DMS 273 treated with DMSO at 0.1 percent for 48 hours (cell line): ENCODE measurements around the gene HNRNPUL1.

Source experiments
- DNase-seq: peaks from one replicate; lab custom pipeline; 2025; lab: John Stamatoyannopoulos, UW

The HNRNPUL1 gene

GRCh38 chr19:41308450-41309179, 44.4 kb downstream of the HNRNPUL1 start:
- DNase-seq = peak; percentile 45

DNA sequence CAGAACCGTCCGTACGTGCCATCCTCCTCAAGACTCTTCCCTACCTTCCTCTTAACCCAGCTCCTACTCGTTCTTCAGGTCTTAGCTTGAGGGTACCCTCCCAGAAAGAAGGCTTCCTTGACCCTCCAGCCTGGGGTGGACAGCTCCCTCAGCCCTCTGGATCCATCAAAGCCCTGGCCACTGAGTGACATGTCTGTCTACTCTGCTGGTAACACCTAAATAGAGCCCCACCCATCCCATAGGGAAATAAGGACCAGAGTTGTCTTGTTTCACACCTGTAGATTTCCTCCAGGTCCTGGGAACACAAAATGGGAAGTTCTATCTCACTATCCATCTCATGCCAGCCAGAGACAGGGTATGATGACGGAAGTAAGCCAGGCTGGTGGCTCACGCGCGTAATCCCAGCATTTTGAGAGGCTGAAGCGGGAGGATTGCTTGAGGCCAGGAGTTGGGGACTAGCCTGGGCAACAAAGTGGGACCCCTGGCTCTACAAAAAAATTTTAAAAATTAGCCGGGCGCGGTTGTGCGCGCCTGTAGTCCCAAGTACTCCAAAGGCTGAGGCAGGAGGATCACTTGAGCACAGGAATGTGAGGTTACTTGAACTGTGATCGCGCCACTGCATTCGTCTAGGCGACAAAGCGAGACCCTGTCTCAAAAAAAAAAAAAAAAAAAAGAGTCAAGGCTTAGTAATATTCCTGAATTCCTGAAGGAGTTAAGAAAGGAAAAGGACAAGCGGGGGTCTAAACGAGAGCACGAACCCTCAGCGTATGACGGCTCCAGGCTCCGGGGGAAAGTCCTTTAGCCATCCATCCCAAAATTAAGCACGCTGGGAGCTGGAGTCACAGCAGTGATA, 45.2 kb downstream of the HNRNPUL1 start:
- DNase-seq = no peak

DNA sequence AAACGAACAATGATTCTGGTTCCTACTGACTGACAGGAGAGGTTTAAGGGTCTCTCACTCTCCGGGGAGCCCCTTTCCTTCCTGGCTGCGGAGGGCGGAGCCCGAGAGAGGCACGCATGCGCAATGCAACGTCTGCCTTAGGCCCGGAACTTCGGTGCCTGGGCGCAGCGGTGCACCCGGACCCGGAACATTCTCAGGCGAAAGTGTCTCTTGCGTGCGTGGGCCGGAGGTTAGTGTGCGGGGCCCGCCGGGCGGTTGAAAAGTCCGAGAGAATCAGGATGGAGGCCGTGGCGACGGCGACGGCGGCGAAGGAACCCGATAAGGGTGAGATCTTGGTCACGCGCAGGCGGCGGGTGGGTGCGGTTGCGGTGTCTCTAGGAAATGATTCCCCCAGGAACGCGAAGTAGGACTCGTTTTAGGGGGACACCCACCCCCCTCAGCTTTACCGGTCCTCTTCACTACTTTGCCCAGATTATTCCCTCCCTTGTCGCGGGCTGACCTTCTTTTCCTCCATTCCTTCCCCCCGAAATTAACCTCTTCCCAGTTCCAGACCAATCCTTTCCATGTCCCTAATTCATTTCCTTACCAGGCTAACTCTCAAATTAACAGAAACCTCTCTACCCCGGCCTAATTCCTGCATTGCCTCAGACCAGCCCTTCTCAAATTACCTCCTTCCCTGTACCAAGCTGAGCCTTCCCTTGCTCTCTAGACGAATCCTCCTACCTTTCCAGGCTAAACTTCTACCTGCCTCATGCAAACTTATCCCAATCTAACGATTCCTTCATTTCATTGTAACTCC, 46.1 kb downstream of the HNRNPUL1 start, which contains the start of gene CCDC97:
CCDC97 (plus strand) TSS at position 140 of the 799 bp plus-strand sequence; CDS start at position 279, 139 bp downstream.
- DNase-seq = peak; percentile 59

DNA sequence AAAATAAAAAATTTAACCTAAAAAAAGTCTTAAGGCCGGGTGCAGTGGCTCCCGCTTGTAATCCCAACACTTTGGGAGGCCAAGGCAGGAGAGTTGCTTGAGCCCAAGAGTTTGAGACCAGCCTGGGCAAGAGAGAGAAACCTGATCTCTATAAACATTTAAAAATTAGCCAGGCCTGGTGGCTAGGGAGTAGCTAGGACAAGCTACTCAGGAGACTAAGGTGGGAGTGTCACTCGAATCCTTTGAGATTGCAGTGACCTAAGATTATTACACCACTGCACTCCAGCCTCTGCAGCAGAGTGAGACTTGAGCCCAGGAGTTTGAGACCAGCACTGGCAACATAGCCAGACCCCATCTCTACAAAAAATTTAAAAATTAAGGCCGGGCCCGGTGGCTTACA, 46.9 kb downstream of the HNRNPUL1 start:
- no peak for DNase-seq

DNA sequence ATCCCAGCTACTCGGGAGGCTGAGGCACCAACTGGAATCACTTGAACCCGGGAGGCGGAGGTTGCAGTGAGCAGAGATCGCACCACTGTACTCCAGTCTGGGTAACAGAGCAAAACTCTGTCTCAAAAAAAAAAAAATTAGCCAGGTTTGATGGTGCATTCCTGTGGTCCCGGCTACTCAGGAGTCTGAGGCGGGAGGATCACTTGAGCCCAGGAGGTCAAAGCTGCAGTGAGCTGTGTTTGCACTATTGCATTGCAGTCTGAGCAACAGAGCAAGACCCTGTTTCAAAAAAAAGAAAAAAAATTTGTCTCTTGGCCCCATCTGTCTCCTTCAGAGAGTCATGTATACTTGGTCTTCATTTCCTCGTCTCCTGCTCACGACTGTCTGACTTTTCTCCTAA, 47.4 kb downstream of the HNRNPUL1 start:
- no peak for DNase-seq

GRCh38 chr19:41316306-41316920, 52.2 kb downstream of the HNRNPUL1 start:
- no peak for DNase-seq

- no peak for DNase-seq
These were observed 54.7 kb downstream of the HNRNPUL1 start for GRCh38 chr19:41318696-41319499.

DNA sequence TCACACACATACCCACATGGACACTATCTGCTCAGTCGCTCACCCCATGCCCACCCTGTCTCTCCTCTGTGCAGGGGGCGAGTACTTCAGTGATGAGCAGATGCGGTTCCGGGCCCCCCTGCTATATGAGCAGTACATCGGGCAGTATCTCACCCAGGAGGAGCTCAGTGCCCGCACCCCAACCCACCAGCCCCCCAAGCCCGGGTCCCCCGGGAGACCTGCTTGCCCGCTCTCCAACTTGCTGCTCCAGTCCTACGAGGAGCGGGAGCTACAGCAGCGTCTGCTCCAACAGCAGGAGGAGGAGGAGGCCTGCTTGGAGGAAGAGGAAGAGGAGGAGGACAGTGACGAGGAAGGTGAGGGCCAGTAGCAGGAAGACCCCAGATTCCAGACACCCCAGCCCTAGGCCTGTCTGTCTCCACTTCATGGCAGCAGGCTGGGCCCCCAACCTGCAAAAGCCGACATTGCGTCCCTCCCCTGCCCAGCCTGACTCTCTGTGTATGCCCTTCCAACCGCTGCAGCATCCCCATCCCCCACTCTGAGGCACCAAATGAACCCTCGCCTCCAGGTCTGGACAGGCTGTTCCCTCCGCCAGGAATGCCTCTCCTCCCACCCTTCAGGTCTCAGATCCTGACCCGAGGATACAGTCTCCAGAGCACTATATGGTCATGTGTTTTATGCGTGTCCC, 55.5 kb downstream of the HNRNPUL1 start:
- DNase-seq = no peak

DNA sequence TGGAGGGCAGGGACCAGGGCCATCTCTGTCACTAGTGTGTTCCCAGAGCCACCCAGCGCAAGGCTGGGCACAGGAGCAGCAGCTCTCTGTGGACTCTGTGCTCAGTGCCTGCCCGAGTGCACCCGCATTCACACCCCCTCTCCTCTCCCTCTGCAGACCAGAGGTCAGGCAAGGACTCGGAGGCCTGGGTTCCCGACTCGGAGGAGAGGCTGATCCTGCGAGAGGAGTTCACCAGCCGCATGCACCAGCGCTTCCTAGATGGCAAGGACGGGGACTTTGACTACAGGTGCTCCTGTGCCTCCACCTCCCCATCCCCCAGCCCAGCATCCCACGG, 56.0 kb downstream of the HNRNPUL1 start:
- DNase-seq = no peak

DNA sequence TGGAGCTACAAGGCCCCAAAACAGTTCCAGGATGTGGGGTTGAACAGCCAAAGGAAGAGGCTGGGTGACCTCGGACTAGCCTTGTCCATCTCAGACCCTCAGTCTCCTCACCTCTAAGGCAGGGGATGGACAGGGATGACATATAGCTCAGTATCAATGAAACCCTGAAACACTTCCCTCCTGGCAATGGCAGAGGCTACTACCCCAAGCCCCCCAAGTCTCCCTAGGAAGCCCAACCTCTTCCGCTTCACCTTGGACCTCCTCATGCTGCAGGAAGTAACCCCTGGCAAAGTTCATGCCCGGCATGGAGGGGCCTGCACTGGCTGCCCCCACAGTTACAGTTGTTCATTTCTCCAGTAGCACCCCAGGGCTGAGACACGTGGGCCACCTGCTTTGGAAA, 56.4 kb downstream of the HNRNPUL1 start:
- no peak for DNase-seq

DNA sequence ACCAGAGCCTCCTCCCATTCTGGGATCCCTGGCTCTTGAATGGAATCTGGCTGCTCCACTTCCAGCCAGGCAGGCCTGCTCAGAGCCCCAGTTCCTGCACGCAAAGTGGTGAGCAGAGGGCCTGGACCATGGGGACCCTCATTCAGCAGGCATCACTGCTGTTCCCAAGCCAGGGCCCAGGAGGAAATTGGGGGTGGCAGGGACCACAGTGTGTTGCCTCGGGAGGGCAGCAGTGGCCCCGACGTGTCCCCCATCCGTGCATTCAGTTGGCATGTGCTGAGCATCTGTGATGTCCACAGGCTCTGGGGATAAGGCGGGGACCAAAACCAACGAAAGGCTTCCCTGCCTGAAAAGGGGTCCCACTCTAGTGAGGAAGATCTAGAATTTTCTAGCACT, 57.0 kb downstream of the HNRNPUL1 start:
- DNase-seq = no peak

- no peak for DNase-seq
These were observed 57.6 kb downstream of the HNRNPUL1 start for GRCh38 chr19:41321600-41322270.

DNA sequence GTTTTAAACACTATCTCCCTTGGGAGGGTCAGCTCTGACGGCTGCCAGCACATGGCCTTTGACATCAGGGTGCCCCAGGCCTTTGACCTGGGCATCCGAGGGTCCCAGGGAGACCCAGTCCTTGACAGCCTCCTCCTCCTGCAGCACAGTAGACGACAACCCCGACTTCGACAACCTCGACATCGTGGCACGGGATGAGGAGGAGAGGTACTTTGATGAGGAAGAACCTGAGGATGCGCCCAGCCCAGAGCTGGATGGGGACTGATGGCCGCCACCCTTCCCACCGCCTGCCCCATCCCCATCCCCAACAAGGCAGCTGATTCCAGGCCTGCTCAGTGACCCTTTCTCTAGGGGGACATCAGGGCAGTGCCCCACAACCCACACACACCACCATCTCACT, 58.3 kb downstream of the HNRNPUL1 start:
- DNase-seq = no peak

DNA sequence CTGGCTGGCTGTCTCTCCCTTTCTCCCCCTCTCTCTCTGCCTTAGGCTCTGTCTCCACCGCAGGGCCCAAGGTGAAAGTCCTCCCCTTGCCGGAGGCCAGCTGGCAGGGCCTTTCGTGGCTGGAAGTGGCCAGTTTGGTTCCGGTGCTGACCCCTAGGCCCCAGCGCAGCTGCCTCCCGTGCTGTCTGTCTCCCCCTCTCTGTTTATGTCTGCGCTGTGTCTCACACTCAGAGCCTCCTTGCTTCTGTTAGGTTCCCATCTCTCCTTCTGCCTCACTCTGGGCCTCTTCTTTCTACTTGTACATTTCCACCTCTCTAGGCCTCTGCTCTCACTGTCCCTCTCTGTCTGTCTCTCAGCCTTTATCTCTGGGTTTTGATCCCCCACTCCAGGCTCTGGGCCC, 58.9 kb downstream of the HNRNPUL1 start:
- peak; percentile 61 for DNase-seq

DNA sequence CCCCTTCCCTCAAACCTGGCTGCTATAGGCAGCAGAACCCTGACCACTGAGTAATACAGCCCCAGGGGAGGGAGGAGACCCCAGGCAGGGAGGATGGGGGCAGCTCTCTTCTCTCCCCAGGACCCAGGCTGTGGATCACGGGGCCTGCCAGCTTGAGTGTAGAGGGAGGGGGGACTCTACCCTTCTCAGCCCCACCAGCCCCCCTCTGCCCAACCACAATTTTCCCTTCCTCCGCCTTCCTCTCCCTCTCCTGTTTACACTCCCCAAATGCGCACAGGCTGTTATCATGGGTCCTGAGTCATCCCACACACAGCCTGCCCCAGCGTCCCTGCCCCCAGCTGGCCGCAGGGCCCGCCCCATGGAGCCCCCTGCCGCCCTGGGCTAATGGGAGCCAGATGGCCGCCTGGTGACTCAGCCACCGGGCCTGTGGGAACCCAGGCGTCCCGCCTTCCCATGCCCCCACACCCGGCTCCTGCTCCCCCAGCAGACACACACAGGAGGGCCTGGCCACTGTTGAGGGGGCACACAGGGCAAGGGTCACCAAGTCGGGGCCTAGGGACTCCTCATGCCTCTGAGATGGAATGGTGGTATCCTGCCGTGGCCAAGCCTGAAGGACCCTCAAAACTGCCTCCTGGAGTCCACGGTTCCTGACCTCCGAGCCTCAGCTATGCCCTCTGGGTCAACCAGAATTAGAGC, 59.4 kb downstream of the HNRNPUL1 start:
- DNase-seq = peak; percentile 84

GRCh38 chr19:41324231-41324702, 60.1 kb downstream of the HNRNPUL1 start:
- no peak for DNase-seq

GRCh38 chr19:41324921-41325639, 60.9 kb downstream of the HNRNPUL1 start:
- DNase-seq = peak; percentile 36

DNA sequence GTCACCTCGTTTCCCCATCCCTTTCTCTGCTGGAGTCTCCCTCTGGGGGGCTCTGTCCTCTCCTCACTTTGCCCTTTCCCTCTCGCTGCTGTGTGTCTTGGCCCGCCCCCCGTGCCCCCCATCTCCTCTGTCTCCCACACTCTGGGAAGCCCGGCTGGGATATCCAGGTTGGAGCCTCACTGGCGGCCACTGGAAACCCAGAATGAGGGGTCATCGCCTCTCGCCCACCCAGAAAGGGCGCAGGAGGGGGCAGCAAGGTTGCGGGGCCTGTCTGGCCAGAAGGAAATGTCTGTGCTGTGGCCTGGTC, 61.4 kb downstream of the HNRNPUL1 start:
- no peak for DNase-seq
